Adipocyte (in vitro differentiated cells): Measurements from ENCODE around the gene SYNPR.

Experiments
- DNase-seq: peaks from one replicate; pipeline ENCODE4 v3.0.0-alpha.2; 2015; ENCODE audit warnings: low read depth
- H3K27me3 ChIP-seq: replicated peaks from 2 replicates; pipeline ENCODE4 v1.7.0; 2013; ENCODE audit warnings: mild to moderate bottlenecking, low read length, moderate library complexity; ENCODE audit not compliant: control insufficient read depth, insufficient read depth
- H3K36me3 ChIP-seq: 2 replicates; pipeline ENCODE4 v1.7.0; 2013; ENCODE audit warnings: low read length, mild to moderate bottlenecking, moderate library complexity; ENCODE audit not compliant: control insufficient read depth, insufficient read depth, severe bottlenecking
- H3K4me1 ChIP-seq: 2 replicates; pipeline ENCODE4 v1.7.0; 2013; ENCODE audit warnings: mild to moderate bottlenecking, low read length, moderate library complexity; ENCODE audit not compliant: control insufficient read depth, insufficient read depth
- H3K4me3 ChIP-seq: 2 replicates; pipeline ENCODE4 v1.7.0; 2013; ENCODE audit warnings: mild to moderate bottlenecking, low read length, moderate library complexity
- H3K9ac ChIP-seq: 2 replicates; pipeline ENCODE4 v1.7.0; 2013; ENCODE audit warnings: mild to moderate bottlenecking, low read length, moderate library complexity
- H3K9me3 ChIP-seq: 2 replicates; pipeline ENCODE4 v1.7.0; 2013; ENCODE audit warnings: mild to moderate bottlenecking, low read length, moderate library complexity; ENCODE audit not compliant: control insufficient read depth

SYNPR gene

GRCh38 chr3:63584681-63585080, 306.6 kb downstream of the SYNPR start:
- no peak overlapping the region for H3K9ac ChIP-seq
- no peak for DNase-seq
- H3K9me3 ChIP-seq: peaks cover 6% of the 10 kb centered on the region
- no peaks in the 10 kb centered on the region for H3K27me3 ChIP-seq
- no peaks in the 10 kb centered on the region for H3K36me3 ChIP-seq
- H3K4me1 ChIP-seq: peaks cover 17% of the 10 kb centered on the region
- no peak overlapping the region for H3K4me3 ChIP-seq

GRCh38 chr3:63585927-63586326, 307.8 kb downstream of the SYNPR start:
- no peak for DNase-seq

GRCh38 chr3:63588895-63589294, 310.8 kb downstream of the SYNPR start:
- Histone ChIP-seq H3K27me3 (no peaks in the 10 kb centered on the region), H3K9me3 (peaks cover 6% of the 10 kb centered on the region), H3K4me1 (no peaks in the 10 kb centered on the region), H3K36me3 (no peaks in the 10 kb centered on the region), H3K4me3 (no peak overlapping the region), H3K9ac (no peak overlapping the region)
- DNase-seq: no peak

More at GRCh38 chr3:63585927-63586326, 307.8 kb downstream of the SYNPR start:
- H3K27me3 ChIP-seq: no peaks in the 10 kb centered on the region
- no peaks in the 10 kb centered on the region for H3K36me3 ChIP-seq
- peaks cover 6% of the 10 kb centered on the region for H3K9me3 ChIP-seq
- no peak overlapping the region for H3K4me3 ChIP-seq
- H3K9ac ChIP-seq: no peak overlapping the region
- peaks cover 8% of the 10 kb centered on the region for H3K4me1 ChIP-seq

GRCh38 chr3:63593779-63594178, 315.7 kb downstream of the SYNPR start:
- no peaks in the 10 kb centered on the region for H3K36me3 ChIP-seq
- H3K4me1 ChIP-seq: no peaks in the 10 kb centered on the region
- no peak overlapping the region for H3K9ac ChIP-seq
- H3K27me3 ChIP-seq: no peaks in the 10 kb centered on the region
- no peak for DNase-seq
- H3K4me3 ChIP-seq: no peak overlapping the region
- peaks cover 4% of the 10 kb centered on the region for H3K9me3 ChIP-seq

- no peak overlapping the region for H3K9ac ChIP-seq
- H3K4me1 ChIP-seq: no peaks in the 10 kb centered on the region
- H3K9me3 ChIP-seq: no peaks in the 10 kb centered on the region
- DNase-seq: no peak
- no peak overlapping the region for H3K4me3 ChIP-seq
- no peaks in the 10 kb centered on the region for H3K27me3 ChIP-seq
- H3K36me3 ChIP-seq: no peaks in the 10 kb centered on the region
These were observed 317.1 kb downstream of the SYNPR start for GRCh38 chr3:63595221-63595620.

- Histone ChIP-seq H3K9me3 (no peaks in the 10 kb centered on the region), H3K27me3 (no peaks in the 10 kb centered on the region), H3K36me3 (no peaks in the 10 kb centered on the region), H3K4me1 (no peaks in the 10 kb centered on the region), H3K9ac (no peak overlapping the region), H3K4me3 (no peak overlapping the region)
- no peak for DNase-seq
These were observed 318.9 kb downstream of the SYNPR start for GRCh38 chr3:63597019-63597418.

GRCh38 chr3:63607716-63608115, 329.6 kb downstream of the SYNPR start:
- no peak for DNase-seq

GRCh38 chr3:63609408-63609807, 331.3 kb downstream of the SYNPR start:
- Histone ChIP-seq H3K27me3 (no peaks in the 10 kb centered on the region), H3K4me3 (no peak overlapping the region), H3K9ac (no peak overlapping the region), H3K36me3 (no peaks in the 10 kb centered on the region), H3K4me1 (peaks cover 11% of the 10 kb centered on the region), H3K9me3 (no peaks in the 10 kb centered on the region)
- DNase-seq: no peak

More at GRCh38 chr3:63607716-63608115, 329.6 kb downstream of the SYNPR start:
- H3K36me3 ChIP-seq: no peaks in the 10 kb centered on the region
- no peak overlapping the region for H3K9ac ChIP-seq
- no peaks in the 10 kb centered on the region for H3K9me3 ChIP-seq
- H3K4me1 ChIP-seq: no peaks in the 10 kb centered on the region
- no peak overlapping the region for H3K4me3 ChIP-seq
- no peaks in the 10 kb centered on the region for H3K27me3 ChIP-seq

- H3K27me3 ChIP-seq: no peaks in the 10 kb centered on the region
- no peaks in the 10 kb centered on the region for H3K9me3 ChIP-seq
- H3K9ac ChIP-seq: no peak overlapping the region
- DNase-seq: no peak
- peaks cover 11% of the 10 kb centered on the region for H3K4me1 ChIP-seq
- no peaks in the 10 kb centered on the region for H3K36me3 ChIP-seq
- H3K4me3 ChIP-seq: no peak overlapping the region
These were observed 331.7 kb downstream of the SYNPR start for GRCh38 chr3:63609834-63610233.

GRCh38 chr3:63611382-63611781, 333.3 kb downstream of the SYNPR start:
- Histone ChIP-seq H3K36me3 (no peaks in the 10 kb centered on the region), H3K4me3 (no peak overlapping the region), H3K4me1 (peaks cover 11% of the 10 kb centered on the region), H3K9me3 (no peaks in the 10 kb centered on the region), H3K9ac (no peak overlapping the region), H3K27me3 (no peaks in the 10 kb centered on the region)
- peak; percentile 11 for DNase-seq

- DNase-seq: peak; percentile 56
These were observed 335.5 kb downstream of the SYNPR start for GRCh38 chr3:63613561-63613960.

GRCh38 chr3:63617391-63617790, 339.3 kb downstream of the SYNPR start:
- Histone ChIP-seq H3K9ac (no peak overlapping the region), H3K27me3 (no peaks in the 10 kb centered on the region), H3K4me3 (no peak overlapping the region), H3K9me3 (no peaks in the 10 kb centered on the region), H3K36me3 (no peaks in the 10 kb centered on the region), H3K4me1 (peaks cover 11% of the 10 kb centered on the region)
- no peak for DNase-seq

More at GRCh38 chr3:63613561-63613960, 335.5 kb downstream of the SYNPR start:
- H3K9me3 ChIP-seq: no peaks in the 10 kb centered on the region
- H3K4me3 ChIP-seq: no peak overlapping the region
- no peaks in the 10 kb centered on the region for H3K27me3 ChIP-seq
- H3K9ac ChIP-seq: no peak overlapping the region
- no peaks in the 10 kb centered on the region for H3K36me3 ChIP-seq
- peaks cover 11% of the 10 kb centered on the region for H3K4me1 ChIP-seq
